ENCODE measurements around the gene IPO4. TPM values are rescaled to one million over a fixed set of nuclear protein-coding genes. Genes with fewer than 3 reads are reported as not detected.
A peak's percentile ranks its signal among the peaks of the same experiment; 100 is the strongest.

The IPO4 gene
- total and polyA plus RNA-seq, 2 of the 13 experiments (the other 11 are each of a cell fraction or from before 2014, with no cell fraction given): 39.0 to 179 TPM

DNA sequence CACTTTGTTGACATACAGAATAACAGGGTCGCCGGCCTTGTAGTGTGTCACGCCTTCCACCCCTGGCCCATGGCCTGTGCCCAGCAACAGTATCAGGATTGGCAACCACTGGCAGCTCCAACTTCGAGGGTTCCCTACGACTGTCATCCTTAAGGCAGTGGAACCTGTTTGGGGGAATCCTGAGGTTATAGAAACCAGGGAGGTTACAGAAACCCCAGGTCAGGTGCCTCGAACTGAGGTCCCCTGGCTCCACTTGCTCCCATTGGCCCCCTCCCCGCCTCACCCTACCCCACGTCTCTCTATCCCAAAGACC, 6.2 kb upstream of the IPO4 start (continued):
- TF ChIP-seq, protein P1, sequence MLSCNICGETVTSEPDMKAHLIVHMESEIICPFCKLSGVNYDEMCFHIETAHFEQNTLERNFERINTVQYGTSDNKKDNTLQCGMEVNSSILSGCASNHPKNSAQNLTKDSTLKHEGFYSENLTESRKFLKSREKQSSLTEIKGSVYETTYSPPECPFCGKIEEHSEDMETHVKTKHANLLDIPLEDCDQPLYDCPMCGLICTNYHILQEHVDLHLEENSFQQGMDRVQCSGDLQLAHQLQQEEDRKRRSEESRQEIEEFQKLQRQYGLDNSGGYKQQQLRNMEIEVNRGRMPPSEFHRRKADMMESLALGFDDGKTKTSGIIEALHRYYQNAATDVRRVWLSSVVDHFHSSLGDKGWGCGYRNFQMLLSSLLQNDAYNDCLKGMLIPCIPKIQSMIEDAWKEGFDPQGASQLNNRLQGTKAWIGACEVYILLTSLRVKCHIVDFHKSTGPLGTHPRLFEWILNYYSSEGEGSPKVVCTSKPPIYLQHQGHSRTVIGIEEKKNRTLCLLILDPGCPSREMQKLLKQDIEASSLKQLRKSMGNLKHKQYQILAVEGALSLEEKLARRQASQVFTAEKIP (CRISPR knock-in tag; IDR thresholded peaks at IDR 0.05; ENCODE audit: borderline replicate concordance): no peak
- TF ChIP-seq ZNF33B (CRISPR knock-in tag; IDR thresholded peaks at IDR 0.05) (no peak), MAZ (IDR thresholded peaks at IDR 0.05; ENCODE audit: borderline replicate concordance, low read depth, low read length) (no peak), MAZ (CRISPR knock-in tag; IDR thresholded peaks at IDR 0.05; ENCODE audit: low read depth) (no peak), PRPF4 (IDR thresholded peaks at IDR 0.05; ENCODE audit: low read depth, low read length, poor library complexity, severe bottlenecking) (peak; percentile 9), HNF4G (IDR thresholded peaks at IDR 0.05; ENCODE audit: borderline replicate concordance, low read depth, low read length) (no peak), HNF4G (CRISPR knock-in tag; IDR thresholded peaks at IDR 0.05; ENCODE audit: borderline replicate concordance, low read depth) (no peak), ZNF224 (CRISPR knock-in tag; IDR thresholded peaks at IDR 0.05) (no peak), MTA3 (CRISPR knock-in tag; IDR thresholded peaks at IDR 0.05) (0 out of 2 replicates have a peak, but pooled peaks have one; percentile 45), NCOR1 (IDR thresholded peaks at IDR 0.05; ENCODE audit: borderline replicate concordance, low read length) (no peak), ZNF589 (CRISPR knock-in tag; conservative IDR thresholded peaks at IDR 0.05) (no peak), ZNF788 (CRISPR knock-in tag; IDR thresholded peaks at IDR 0.05; ENCODE audit: borderline replicate concordance) (no peak)
- TF ChIP-seq, protein P2, sequence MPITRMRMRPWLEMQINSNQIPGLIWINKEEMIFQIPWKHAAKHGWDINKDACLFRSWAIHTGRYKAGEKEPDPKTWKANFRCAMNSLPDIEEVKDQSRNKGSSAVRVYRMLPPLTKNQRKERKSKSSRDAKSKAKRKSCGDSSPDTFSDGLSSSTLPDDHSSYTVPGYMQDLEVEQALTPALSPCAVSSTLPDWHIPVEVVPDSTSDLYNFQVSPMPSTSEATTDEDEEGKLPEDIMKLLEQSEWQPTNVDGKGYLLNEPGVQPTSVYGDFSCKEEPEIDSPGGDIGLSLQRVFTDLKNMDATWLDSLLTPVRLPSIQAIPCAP (CRISPR knock-in tag; IDR thresholded peaks at IDR 0.05; ENCODE audit: low read depth): 0 out of 2 replicates have a peak, but pooled peaks have one; percentile 70
- TF ChIP-seq, protein P3, sequence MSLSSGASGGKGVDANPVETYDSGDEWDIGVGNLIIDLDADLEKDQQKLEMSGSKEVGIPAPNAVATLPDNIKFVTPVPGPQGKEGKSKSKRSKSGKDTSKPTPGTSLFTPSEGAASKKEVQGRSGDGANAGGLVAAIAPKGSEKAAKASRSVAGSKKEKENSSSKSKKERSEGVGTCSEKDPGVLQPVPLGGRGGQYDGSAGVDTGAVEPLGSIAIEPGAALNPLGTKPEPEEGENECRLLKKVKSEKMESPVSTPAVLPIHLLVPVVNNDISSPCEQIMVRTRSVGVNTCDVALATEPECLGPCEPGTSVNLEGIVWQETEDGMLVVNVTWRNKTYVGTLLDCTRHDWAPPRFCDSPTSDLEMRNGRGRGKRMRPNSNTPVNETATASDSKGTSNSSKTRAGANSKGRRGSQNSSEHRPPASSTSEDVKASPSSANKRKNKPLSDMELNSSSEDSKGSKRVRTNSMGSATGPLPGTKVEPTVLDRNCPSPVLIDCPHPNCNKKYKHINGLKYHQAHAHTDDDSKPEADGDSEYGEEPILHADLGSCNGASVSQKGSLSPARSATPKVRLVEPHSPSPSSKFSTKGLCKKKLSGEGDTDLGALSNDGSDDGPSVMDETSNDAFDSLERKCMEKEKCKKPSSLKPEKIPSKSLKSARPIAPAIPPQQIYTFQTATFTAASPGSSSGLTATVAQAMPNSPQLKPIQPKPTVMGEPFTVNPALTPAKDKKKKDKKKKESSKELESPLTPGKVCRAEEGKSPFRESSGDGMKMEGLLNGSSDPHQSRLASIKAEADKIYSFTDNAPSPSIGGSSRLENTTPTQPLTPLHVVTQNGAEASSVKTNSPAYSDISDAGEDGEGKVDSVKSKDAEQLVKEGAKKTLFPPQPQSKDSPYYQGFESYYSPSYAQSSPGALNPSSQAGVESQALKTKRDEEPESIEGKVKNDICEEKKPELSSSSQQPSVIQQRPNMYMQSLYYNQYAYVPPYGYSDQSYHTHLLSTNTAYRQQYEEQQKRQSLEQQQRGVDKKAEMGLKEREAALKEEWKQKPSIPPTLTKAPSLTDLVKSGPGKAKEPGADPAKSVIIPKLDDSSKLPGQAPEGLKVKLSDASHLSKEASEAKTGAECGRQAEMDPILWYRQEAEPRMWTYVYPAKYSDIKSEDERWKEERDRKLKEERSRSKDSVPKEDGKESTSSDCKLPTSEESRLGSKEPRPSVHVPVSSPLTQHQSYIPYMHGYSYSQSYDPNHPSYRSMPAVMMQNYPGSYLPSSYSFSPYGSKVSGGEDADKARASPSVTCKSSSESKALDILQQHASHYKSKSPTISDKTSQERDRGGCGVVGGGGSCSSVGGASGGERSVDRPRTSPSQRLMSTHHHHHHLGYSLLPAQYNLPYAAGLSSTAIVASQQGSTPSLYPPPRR (CRISPR knock-in tag; IDR thresholded peaks at IDR 0.05; ENCODE audit: borderline replicate concordance): no peak
- TF ChIP-seq, protein P4, sequence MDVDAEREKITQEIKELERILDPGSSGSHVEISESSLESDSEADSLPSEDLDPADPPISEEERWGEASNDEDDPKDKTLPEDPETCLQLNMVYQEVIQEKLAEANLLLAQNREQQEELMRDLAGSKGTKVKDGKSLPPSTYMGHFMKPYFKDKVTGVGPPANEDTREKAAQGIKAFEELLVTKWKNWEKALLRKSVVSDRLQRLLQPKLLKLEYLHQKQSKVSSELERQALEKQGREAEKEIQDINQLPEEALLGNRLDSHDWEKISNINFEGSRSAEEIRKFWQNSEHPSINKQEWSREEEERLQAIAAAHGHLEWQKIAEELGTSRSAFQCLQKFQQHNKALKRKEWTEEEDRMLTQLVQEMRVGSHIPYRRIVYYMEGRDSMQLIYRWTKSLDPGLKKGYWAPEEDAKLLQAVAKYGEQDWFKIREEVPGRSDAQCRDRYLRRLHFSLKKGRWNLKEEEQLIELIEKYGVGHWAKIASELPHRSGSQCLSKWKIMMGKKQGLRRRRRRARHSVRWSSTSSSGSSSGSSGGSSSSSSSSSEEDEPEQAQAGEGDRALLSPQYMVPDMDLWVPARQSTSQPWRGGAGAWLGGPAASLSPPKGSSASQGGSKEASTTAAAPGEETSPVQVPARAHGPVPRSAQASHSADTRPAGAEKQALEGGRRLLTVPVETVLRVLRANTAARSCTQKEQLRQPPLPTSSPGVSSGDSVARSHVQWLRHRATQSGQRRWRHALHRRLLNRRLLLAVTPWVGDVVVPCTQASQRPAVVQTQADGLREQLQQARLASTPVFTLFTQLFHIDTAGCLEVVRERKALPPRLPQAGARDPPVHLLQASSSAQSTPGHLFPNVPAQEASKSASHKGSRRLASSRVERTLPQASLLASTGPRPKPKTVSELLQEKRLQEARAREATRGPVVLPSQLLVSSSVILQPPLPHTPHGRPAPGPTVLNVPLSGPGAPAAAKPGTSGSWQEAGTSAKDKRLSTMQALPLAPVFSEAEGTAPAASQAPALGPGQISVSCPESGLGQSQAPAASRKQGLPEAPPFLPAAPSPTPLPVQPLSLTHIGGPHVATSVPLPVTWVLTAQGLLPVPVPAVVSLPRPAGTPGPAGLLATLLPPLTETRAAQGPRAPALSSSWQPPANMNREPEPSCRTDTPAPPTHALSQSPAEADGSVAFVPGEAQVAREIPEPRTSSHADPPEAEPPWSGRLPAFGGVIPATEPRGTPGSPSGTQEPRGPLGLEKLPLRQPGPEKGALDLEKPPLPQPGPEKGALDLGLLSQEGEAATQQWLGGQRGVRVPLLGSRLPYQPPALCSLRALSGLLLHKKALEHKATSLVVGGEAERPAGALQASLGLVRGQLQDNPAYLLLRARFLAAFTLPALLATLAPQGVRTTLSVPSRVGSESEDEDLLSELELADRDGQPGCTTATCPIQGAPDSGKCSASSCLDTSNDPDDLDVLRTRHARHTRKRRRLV (CRISPR knock-in tag; IDR thresholded peaks at IDR 0.05): no peak
- TF ChIP-seq, protein P5, sequence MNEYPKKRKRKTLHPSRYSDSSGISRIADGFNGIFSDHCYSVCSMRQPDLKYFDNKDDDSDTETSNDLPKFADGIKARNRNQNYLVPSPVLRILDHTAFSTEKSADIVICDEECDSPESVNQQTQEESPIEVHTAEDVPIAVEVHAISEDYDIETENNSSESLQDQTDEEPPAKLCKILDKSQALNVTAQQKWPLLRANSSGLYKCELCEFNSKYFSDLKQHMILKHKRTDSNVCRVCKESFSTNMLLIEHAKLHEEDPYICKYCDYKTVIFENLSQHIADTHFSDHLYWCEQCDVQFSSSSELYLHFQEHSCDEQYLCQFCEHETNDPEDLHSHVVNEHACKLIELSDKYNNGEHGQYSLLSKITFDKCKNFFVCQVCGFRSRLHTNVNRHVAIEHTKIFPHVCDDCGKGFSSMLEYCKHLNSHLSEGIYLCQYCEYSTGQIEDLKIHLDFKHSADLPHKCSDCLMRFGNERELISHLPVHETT (CRISPR knock-in tag; conservative IDR thresholded peaks at IDR 0.05): no peak

All from HepG2 (cell line).